DOHH2 (cell line): ENCODE data around the gene SPON1.

Experiments used
- CTCF ChIP-seq: fragments of 200-600 bp; sonication (generic); IDR thresholded peaks from one replicate; pipeline ENCODE4 v1.5.1; 2014; ENCODE audit warnings: antibody characterized with exemption, mild to moderate bottlenecking, low read depth, low read length; ENCODE audit not compliant: poor library complexity, severe bottlenecking
- EZH2phosphoT487 ChIP-seq: fragments of 200-600 bp; sonication (generic); IDR thresholded peaks from 2 replicates; pipeline ENCODE4 v1.6.1; 2017; ENCODE audit warnings: borderline replicate concordance, mild to moderate bottlenecking, antibody characterized with exemption, low read length, moderate library complexity, mixed read lengths

- no peak for TF ChIP-seq CTCF
- no peak for TF ChIP-seq EZH2phosphoT487
These were observed 82.9 kb downstream of the SPON1 start for GRCh38 chr11:14045417-14045816.
